HL-60 (cell line): Measurements from ENCODE around the gene PLXDC2.

Experiments
- POLR2AphosphoS5 ChIP-seq: IDR thresholded peaks from 2 replicates; pipeline ENCODE4 v1.6.1; 2012; ENCODE audit warnings: low read depth
- TF ChIP-seq, protein P1 (sequence below): IDR thresholded peaks from one replicate; pipeline ENCODE4 v1.5.1; 2011; ENCODE audit warnings: low read length, control low read depth, inconsistent platforms; ENCODE audit not compliant: insufficient read depth

DNA sequence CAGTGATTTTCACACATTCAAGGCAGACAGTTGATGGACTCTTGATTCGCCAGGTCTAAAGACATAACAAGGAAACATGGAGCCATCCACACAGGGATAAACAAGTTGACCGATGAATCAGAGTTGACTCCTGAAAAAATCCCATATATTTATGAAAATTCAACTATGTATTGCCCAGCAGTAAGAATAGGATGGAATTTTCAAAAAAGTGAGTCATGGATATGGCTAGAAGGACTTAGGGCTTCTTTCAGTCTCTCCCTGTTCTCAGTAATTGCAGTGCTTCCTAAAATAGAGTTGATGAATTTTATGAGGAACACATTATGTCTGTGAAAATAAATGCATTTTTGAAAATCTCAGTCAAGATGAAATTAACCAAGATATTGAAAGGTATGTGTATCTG lies 301.2 kb downstream of the PLXDC2 start:
- TF ChIP-seq, protein P1, sequence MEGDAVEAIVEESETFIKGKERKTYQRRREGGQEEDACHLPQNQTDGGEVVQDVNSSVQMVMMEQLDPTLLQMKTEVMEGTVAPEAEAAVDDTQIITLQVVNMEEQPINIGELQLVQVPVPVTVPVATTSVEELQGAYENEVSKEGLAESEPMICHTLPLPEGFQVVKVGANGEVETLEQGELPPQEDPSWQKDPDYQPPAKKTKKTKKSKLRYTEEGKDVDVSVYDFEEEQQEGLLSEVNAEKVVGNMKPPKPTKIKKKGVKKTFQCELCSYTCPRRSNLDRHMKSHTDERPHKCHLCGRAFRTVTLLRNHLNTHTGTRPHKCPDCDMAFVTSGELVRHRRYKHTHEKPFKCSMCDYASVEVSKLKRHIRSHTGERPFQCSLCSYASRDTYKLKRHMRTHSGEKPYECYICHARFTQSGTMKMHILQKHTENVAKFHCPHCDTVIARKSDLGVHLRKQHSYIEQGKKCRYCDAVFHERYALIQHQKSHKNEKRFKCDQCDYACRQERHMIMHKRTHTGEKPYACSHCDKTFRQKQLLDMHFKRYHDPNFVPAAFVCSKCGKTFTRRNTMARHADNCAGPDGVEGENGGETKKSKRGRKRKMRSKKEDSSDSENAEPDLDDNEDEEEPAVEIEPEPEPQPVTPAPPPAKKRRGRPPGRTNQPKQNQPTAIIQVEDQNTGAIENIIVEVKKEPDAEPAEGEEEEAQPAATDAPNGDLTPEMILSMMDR: no peak
- TF ChIP-seq POLR2AphosphoS5: no peak
